ENCODE results near the gene RPTN.

GRCh38 chr1:152107031-152107983 lies 51.7 kb downstream of the RPTN start:
- TF ChIP-seq EZH2 (IDR thresholded peaks at IDR 0.05; ENCODE audit: insufficient read depth, low read length), result no peak
- no peak for TF ChIP-seq CTCF (IDR thresholded peaks at IDR 0.05; ENCODE audit: insufficient read depth, low read depth, low read length)
